Cerebellar nuclear complex (tissue), 1 donor: ENCODE data around the gene NEDD4L.

ENCODE experiments used
- DNase-seq, 2 experiments: peaks; one replicate each; lab custom pipeline; 2025; lab: John Stamatoyannopoulos, UW

Gene NEDD4L

GRCh38 chr18:58095222-58095621, 51.2 kb downstream of the NEDD4L start:
- no peak for DNase-seq

DNA sequence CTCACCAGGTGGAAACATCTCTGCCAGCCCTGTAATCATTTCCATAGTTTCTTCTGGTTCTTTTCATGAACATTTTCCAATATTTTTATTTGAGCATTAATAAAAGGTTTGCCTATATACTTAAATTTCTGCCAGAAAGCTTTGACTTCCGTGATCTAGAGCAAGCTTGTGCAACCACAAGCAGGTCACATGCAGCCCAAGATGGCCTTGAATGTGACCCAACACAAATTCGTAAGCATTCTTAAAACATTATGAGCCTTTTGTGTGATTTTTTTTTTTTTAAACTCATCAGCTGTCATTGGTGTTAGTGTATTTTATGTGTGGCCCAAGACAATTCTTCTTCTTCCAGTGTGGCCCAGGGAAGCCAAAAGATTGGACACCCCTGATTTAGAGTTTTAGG, 51.6 kb downstream of the NEDD4L start:
- no peak for DNase-seq

GRCh38 chr18:58096658-58097057, 52.6 kb downstream of the NEDD4L start:
- no peak for DNase-seq

GRCh38 chr18:58097121-58097906, 53.3 kb downstream of the NEDD4L start:
- DNase-seq, result no peak

DNA sequence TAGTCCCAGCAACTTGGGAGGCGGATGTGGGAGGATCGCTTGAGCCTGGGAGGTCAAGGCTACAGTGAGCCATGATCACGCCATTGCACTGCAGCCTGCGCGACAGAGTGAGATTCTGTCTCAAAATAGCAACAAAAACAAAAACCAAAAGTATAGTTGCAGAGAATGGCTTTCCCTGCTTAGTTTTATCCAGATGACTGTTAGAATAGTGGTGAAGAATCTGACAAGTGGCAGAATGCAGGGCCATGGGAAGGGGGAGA, 53.8 kb downstream of the NEDD4L start:
- DNase-seq, result no peak

- DNase-seq, result no peak
Observed at GRCh38 chr18:58098706-58099105, 54.7 kb downstream of the NEDD4L start.

GRCh38 chr18:58100154-58100553, 56.1 kb downstream of the NEDD4L start:
- DNase-seq, result no peak

DNA sequence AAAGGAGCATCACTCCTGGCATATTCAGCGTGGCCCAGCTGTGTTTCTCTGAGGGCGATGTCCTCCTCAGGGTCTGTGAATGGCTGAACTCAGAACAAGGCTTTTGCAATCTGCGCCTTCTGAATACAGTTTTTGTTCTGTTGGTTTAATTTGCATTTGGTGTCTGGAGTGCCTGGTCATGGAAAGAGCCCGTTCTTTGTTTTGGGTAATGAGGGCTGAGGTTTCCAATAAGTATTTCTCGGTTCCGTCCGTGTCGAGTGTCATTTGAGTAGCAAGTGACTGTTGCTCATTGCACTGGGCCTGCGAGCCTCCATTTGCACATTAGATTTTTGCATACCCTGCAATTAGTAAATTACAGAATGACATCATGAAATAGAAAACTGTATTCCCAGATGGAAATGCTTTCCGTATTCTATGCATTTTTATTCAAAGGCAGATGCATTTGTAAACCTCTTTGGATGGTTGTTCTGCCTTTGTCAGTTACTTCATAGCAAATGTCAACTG, 57.3 kb downstream of the NEDD4L start:
- DNase-seq, result no peak

DNA sequence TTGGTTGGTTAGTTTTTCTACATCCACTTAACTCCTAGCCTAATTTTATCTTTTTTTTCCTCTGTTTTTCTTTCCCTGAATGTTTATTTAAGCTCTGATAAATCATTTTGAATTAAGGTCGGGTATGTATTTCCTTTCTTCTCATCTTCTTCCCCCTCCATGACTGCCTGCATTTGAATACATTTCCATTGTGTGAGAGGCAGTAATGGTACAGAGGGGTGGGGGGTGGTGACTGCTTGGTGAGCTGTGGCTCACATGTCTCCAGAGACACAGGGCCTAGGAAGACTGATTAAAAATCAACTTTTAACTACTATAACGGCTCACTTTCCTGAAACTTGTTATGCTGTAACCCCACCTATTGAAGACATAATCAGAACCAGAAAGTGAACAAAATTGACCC, 58.0 kb downstream of the NEDD4L start:
- DNase-seq, result no peak

GRCh38 chr18:58102875-58103274, 58.8 kb downstream of the NEDD4L start:
- no peak for DNase-seq

DNA sequence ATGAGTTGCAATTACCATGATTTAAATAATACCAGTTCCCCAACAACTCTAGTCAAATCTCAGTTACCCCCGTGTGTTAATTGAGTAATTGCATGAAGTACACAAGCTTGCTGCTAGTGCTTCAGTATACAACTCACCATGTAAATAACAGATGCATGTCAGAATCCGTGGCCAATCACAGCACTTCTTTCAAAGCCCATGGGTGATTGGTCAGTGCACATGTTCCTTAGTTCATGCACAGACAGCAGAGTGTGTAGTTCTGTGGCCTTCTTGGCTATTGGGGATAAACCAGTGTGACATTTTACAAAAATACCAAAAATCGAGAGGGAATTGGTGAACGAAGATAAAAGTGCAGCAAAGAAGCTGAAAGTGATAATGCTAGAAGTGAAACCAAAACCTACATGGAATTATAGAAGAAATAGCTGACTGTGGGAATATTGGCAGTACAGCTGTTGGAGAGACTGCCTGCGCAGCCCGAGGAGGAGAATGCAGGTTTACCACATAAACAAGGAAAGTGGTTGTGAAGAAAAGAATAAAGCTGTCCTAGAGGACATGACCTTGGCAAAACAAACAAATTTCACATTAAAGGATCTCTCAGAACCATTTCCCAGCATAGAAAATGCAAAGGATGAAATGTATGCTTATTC, 59.4 kb downstream of the NEDD4L start:
- no peak for DNase-seq

GRCh38 chr18:58104096-58104495, 60.1 kb downstream of the NEDD4L start:
- no peak for DNase-seq

DNA sequence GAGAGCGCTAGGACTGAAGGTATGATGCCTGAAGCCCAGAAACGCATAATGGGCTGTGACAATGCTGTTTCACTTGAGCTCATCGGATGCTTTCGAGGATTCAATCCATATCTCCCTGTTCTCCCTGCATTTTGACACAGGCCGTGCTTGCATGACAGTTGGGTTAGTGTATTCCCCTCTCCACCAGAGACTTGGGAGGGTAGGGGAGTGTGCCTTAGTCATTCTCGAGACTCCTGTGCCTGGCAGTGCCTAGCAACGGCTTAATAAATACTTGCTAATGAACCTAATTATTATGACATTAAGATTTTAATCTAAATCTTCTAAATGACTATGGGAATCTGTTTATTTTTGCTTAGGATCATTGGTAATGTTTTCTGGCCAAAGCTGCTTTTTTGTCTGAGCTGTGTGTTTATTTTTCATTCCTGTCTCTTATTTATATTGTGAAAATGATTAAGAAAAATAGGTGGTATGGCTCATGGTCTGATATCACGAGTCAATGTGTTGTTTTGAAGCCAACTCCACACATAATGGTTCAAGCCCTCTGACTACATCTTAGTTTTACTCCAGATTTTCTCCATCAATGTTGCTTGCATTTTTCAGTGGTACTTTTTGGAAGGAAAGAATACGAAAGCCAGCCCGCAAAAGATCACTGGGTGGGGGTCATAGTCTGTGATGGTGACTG, 61.3 kb downstream of the NEDD4L start:
- no peak for DNase-seq

GRCh38 chr18:58105888-58106260, 61.8 kb downstream of the NEDD4L start:
- DNase-seq, result no peak

- no peak for DNase-seq
Observed at GRCh38 chr18:58106289-58107070, 62.5 kb downstream of the NEDD4L start.

- no peak for DNase-seq
Observed at GRCh38 chr18:58109256-58109655, 65.2 kb downstream of the NEDD4L start.

DNA sequence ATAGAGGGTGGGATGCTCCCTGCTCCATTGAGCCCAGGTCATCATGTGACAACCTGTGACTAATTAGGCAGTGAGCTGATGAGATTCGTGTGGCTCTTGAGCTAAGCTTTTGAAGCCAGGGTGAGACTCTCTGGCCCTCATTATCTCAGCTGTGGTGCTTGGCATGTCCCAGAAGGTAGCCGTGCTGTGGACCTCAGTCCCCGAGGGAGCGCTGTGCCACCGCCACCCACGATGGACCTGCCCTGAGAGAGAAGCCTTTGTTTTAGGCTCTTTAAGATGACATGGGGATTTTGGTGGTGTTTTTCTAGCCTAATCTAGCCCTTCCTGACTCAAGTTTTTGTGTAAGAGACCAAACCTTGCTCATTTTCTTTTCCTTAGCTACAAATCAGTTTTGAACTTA, 66.4 kb downstream of the NEDD4L start:
- DNase-seq, result no peak

DNA sequence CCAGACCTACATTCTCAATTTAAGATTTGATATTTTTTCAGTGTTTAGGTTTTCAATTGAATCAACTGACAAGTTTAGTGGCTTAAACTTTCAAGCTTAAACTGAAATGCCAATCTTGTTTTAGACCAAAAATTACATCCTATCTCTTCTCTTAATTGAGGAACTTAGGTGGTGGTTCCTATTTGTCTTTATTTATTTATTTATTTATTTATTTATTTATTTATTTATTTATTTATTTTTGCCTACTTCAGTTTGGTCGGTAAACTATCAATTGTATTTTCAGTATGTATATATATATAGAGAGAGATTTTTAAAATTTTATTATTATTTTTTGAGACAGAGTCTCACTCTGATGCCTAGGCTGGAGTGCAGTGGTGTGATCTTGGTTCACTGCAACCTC, 68.1 kb downstream of the NEDD4L start:
- DNase-seq, result no peak

GRCh38 chr18:58113337-58113736, 69.3 kb downstream of the NEDD4L start:
- no peak for DNase-seq

GRCh38 chr18:58114766-58115165, 70.7 kb downstream of the NEDD4L start:
- no peak for DNase-seq

- no peak for DNase-seq
Observed at GRCh38 chr18:58116818-58117217, 72.8 kb downstream of the NEDD4L start.

DNA sequence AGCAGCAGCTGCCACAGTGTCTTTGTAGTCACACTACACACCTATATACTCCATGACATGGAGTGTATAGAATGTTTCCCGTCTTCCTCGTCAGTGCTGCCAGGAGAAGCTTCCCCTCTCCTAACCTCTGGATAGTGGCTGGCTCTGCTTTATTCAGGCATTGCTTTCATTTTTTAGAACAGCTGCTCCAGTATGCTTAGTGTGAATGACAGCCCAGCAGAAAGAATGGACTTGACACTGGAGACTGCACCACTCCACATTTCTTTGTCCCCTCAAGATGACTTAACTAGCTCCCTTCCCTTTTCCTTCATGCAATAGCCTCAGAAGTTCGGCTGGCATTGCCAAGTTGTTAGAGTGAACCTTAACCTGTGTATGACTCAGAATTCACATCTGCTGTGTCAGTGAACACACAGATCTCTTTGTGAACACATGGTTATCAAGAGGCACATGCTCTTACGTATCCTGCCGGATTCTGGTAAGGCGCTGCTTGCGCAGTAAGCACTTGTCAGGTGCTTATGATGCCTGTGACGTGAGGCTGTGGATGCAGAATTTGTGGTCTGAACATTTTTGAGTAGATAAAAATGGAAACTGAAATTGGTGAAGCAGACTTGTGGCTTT, 73.9 kb downstream of the NEDD4L start:
- DNase-seq, result no peak
